Left renal cortex interstitium (tissue), 4 donors: ENCODE results near the gene AKAP6. TPM values are rescaled to one million over a fixed set of nuclear protein-coding genes. Genes with fewer than 3 reads are reported as not detected.

Experiments used
- DNase-seq, 4 donors: peaks; one replicate each; pipeline ENCODE4 v3.0.0-alpha.2; 2013; ENCODE audit warnings: low read depth in 4 of 4, low spot score in 2 of 4, missing footprints in 1 of 4
- polyA plus RNA-seq, 4 donors: library from polyadenylated mRNA; unstranded; fragments of 120-200 nt; gene quantifications; one replicate each; pipeline ENCODE4 v1.2.1, GENCODE V29; 2013; ENCODE audit not compliant: insufficient read length in 4 of 4

Gene AKAP6
- polyA plus RNA-seq, 4 donors: 1.8 to 3.6 (median 3.1) TPM

GRCh38 chr14:32512813-32513212, 183.7 kb downstream of the AKAP6 start:
- no peak for DNase-seq

- no peak for DNase-seq
These were observed 184.5 kb downstream of the AKAP6 start for GRCh38 chr14:32513571-32514009.

GRCh38 chr14:32514236-32514635, 185.1 kb downstream of the AKAP6 start:
- DNase-seq: no peak

- DNase-seq: no peak
These were observed 185.6 kb downstream of the AKAP6 start for GRCh38 chr14:32514681-32515080.

- no peak for DNase-seq
These were observed 195.7 kb downstream of the AKAP6 start for GRCh38 chr14:32524609-32525375.

- no peak for DNase-seq
These were observed 196.5 kb downstream of the AKAP6 start for GRCh38 chr14:32525591-32525990.

- no peak for DNase-seq
These were observed 201.7 kb downstream of the AKAP6 start for GRCh38 chr14:32530800-32531199.

- DNase-seq: no peak
These were observed 202.9 kb downstream of the AKAP6 start for GRCh38 chr14:32531942-32532515.

GRCh38 chr14:32534145-32534544, 205.0 kb downstream of the AKAP6 start:
- DNase-seq: no peak

- DNase-seq: no peak
These were observed 207.1 kb downstream of the AKAP6 start for GRCh38 chr14:32536175-32536574.

GRCh38 chr14:32537166-32537565, 208.1 kb downstream of the AKAP6 start:
- DNase-seq: no peak

GRCh38 chr14:32542507-32542906, 213.4 kb downstream of the AKAP6 start:
- DNase-seq: no peak

- DNase-seq: no peak
These were observed 216.0 kb downstream of the AKAP6 start for GRCh38 chr14:32545095-32545494.

GRCh38 chr14:32545506-32546210, 216.6 kb downstream of the AKAP6 start:
- DNase-seq: no peak

GRCh38 chr14:32546246-32546645, 217.1 kb downstream of the AKAP6 start:
- DNase-seq: no peak

- DNase-seq: no peak
These were observed 223.7 kb downstream of the AKAP6 start for GRCh38 chr14:32552766-32553165.

GRCh38 chr14:32559048-32559447, 229.9 kb downstream of the AKAP6 start:
- no peak for DNase-seq

- no peak for DNase-seq
These were observed 230.5 kb downstream of the AKAP6 start for GRCh38 chr14:32559590-32559989.

- DNase-seq: peak in 2 of 4 donors; percentile 38 to 52
These were observed 231.2 kb downstream of the AKAP6 start for GRCh38 chr14:32560209-32560857.

- no peak for DNase-seq
These were observed 232.4 kb downstream of the AKAP6 start for GRCh38 chr14:32561520-32561919.

- DNase-seq: no peak
These were observed 235.5 kb downstream of the AKAP6 start for GRCh38 chr14:32564596-32564995.
